Stomach (tissue), 4 donors: Measurements from ENCODE around the gene SNTG2.

Source experiments
- POLR2A ChIP-seq, 4 donors: fragments of 450-650 bp; IDR thresholded peaks; one replicate each; pipeline ENCODE4 v1.6.1; 2016; ENCODE audit warnings: antibody characterized with exemption in 4 of 4, control low read depth in 2 of 4, mild to moderate bottlenecking in 1 of 4, moderate library complexity in 1 of 4
- TF ChIP-seq, protein P1 (sequence below), 7 experiments: fragments of 450-650 bp in 4 of 7; fragments of 200-600 bp in 3 of 7; sonication (generic) in 3 of 7; IDR thresholded peaks; one replicate each; pipeline ENCODE4 v1.5.1; 2016 to 2019; ENCODE audit warnings: antibody characterized with exemption in 7 of 7, control low read depth in 2 of 7, mild to moderate bottlenecking in 1 of 7

GRCh38 chr2:1159013-1159412 is 208.4 kb downstream of the SNTG2 start:
- TF ChIP-seq POLR2A (IDR thresholded peaks at IDR 0.05), result no peak
- TF ChIP-seq, protein P1, sequence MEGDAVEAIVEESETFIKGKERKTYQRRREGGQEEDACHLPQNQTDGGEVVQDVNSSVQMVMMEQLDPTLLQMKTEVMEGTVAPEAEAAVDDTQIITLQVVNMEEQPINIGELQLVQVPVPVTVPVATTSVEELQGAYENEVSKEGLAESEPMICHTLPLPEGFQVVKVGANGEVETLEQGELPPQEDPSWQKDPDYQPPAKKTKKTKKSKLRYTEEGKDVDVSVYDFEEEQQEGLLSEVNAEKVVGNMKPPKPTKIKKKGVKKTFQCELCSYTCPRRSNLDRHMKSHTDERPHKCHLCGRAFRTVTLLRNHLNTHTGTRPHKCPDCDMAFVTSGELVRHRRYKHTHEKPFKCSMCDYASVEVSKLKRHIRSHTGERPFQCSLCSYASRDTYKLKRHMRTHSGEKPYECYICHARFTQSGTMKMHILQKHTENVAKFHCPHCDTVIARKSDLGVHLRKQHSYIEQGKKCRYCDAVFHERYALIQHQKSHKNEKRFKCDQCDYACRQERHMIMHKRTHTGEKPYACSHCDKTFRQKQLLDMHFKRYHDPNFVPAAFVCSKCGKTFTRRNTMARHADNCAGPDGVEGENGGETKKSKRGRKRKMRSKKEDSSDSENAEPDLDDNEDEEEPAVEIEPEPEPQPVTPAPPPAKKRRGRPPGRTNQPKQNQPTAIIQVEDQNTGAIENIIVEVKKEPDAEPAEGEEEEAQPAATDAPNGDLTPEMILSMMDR (IDR thresholded peaks at IDR 0.05), result no peak
